ENCODE measurements around the gene ANKZF1.

The ANKZF1 gene

GRCh38 chr2:219268294-219268693, 38.7 kb downstream of the ANKZF1 start:
- Histone ChIP-seq H3K27ac (no peak overlapping the region), H3K4me1 (ENCODE audit: control insufficient read depth in 1 of 2, insufficient read depth in 1 of 2, low read depth in 1 of 2, low read length in 1 of 2) (peaks cover 8 to 9% of the 10 kb centered on the region in 2 experiments), H3K27me3 (peaks cover 29% of the 10 kb centered on the region), H3K4me3 (ENCODE audit: low read depth in 1 of 2, low read length in 1 of 2) (no peak overlapping the region), H3K36me3 (no peaks in the 10 kb centered on the region), H3K9me3 (no peaks in the 10 kb centered on the region)
- TF ChIP-seq CTCF (IDR thresholded peaks at IDR 0.05), result no peak

DNA sequence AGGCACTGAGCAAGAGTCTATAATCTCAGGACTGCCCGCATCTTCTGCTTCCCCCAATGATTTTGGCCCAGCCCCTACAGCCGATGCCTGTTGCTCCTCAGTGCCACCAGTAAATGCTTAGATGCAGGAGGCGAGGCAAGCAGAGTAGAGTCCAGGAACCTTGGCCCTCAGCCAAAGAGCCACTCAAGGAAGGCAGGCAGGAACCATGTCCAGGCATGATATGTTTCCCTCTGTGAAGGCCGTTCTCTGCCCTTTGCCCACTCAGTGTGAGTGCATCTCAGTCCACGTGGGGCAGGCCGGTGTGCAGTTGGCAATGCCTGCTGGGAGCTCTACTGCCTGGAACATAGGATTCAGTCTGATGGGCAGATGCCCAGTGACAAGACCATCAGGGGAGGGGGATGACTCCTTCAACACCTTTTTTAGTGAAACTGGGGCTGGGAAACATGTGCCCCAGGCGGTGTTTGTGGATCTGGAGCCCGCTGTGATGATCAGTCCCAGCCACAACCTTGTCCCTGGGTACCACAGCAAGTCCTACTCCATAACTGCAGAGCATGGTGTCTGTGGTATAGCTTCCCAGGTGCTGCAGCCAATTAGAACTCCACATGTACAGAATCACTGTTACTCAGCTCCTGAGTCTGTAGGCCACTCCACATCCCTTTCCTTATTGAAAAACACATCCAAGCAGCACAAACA, 39.9 kb downstream of the ANKZF1 start:
- no peaks in the 10 kb centered on the region for H3K9me3 ChIP-seq
- H3K4me3 ChIP-seq (ENCODE audit: low read depth in 1 of 2, low read length in 1 of 2), result no peak overlapping the region
- no peak overlapping the region for H3K27ac ChIP-seq
- H3K4me1 ChIP-seq (ENCODE audit: control insufficient read depth in 1 of 2, insufficient read depth in 1 of 2, low read depth in 1 of 2, low read length in 1 of 2), result no peaks in the 10 kb centered on the region
- peaks cover 41% of the 10 kb centered on the region for H3K27me3 ChIP-seq
- H3K36me3 ChIP-seq, result no peaks in the 10 kb centered on the region
- TF ChIP-seq CTCF (IDR thresholded peaks at IDR 0.05), result no peak

GRCh38 chr2:219270055-219270372, 40.4 kb downstream of the ANKZF1 start:
- Histone ChIP-seq H3K27me3 (peaks cover 42% of the 10 kb centered on the region), H3K4me3 (ENCODE audit: low read depth in 1 of 2, low read length in 1 of 2) (no peak overlapping the region), H3K27ac (no peak overlapping the region)

GRCh38 chr2:219271021-219271420, 41.4 kb downstream of the ANKZF1 start:
- H3K36me3 ChIP-seq, result no peaks in the 10 kb centered on the region
- no peaks in the 10 kb centered on the region for H3K9me3 ChIP-seq
- TF ChIP-seq CTCF (IDR thresholded peaks at IDR 0.05), result no peak
- H3K4me1 ChIP-seq (ENCODE audit: control insufficient read depth in 1 of 2, insufficient read depth in 1 of 2, low read depth in 1 of 2, low read length in 1 of 2), result no peaks in the 10 kb centered on the region
- no peak overlapping the region for H3K27ac ChIP-seq
- H3K27me3 ChIP-seq, result peaks cover 42% of the 10 kb centered on the region
- no peak overlapping the region for H3K4me3 ChIP-seq (ENCODE audit: low read depth in 1 of 2, low read length in 1 of 2)

More at GRCh38 chr2:219270055-219270372, 40.4 kb downstream of the ANKZF1 start:
- H3K36me3 ChIP-seq, result no peaks in the 10 kb centered on the region
- H3K9me3 ChIP-seq, result no peaks in the 10 kb centered on the region
- TF ChIP-seq CTCF (IDR thresholded peaks at IDR 0.05), result no peak
- no peaks in the 10 kb centered on the region for H3K4me1 ChIP-seq (ENCODE audit: control insufficient read depth in 1 of 2, insufficient read depth in 1 of 2, low read depth in 1 of 2, low read length in 1 of 2)

- TF ChIP-seq CTCF (IDR thresholded peaks at IDR 0.05), result no peak
- no peak overlapping the region for H3K27ac ChIP-seq
- H3K9me3 ChIP-seq, result no peaks in the 10 kb centered on the region
- H3K4me1 ChIP-seq (ENCODE audit: control insufficient read depth in 1 of 2, insufficient read depth in 1 of 2, low read depth in 1 of 2, low read length in 1 of 2), result peaks cover under 1% of the 10 kb centered on the region in 2 experiments
- no peaks in the 10 kb centered on the region for H3K36me3 ChIP-seq
- H3K27me3 ChIP-seq, result peaks cover 42% of the 10 kb centered on the region
- no peak overlapping the region for H3K4me3 ChIP-seq (ENCODE audit: low read depth in 1 of 2, low read length in 1 of 2)
These were observed 42.8 kb downstream of the ANKZF1 start for GRCh38 chr2:219272356-219272755.

Data from neutrophil (primary cell).